K562 (cell line): ENCODE measurements around the gene PEX3. TPM values are rescaled to one million over a fixed set of nuclear protein-coding genes. Genes with fewer than 3 reads are reported as not detected.

Source experiments
- ATAC-seq: fragments of 200-7000 bp; cut with Tn5 transposase; 3 replicates; pipeline ENCODE4 v1.9.1; 2020; ENCODE audit warnings: moderate library complexity
- BruUV-seq: library from RNA; stranded (reverse); fragments of 400-500 nt; replicated peaks from 2 replicates; lab custom pipeline; 2021; lab: Mats Ljungman, UMichigan
- CTCF ChIA-PET: fragments of 300-600 bp; formaldehyde crosslinking; extraction: SDS; loops from one replicate; lab custom pipeline; 2021; ENCODE audit warnings: low intra/inter-chr PET ratio; lab: Yijun Ruan, JAX
- POLR2A ChIA-PET: fragments of 300-600, 350-650 bp; sonication (Branson Sonifier 250); formaldehyde crosslinking; extraction: SDS; loops from one replicate; lab custom pipeline; 2021; ENCODE audit warnings: antibody characterized with exemption, inconsistent platforms; lab: Yijun Ruan, JAX
- DNase-seq, 4 experiments: peaks; one replicate each; pipeline versions ENCODE4 v3.0.0 to v3.0.0-alpha.2; 2011 to 2018; ENCODE audit warnings: low spot score in 3 of 4, mixed read lengths in 3 of 4; ENCODE audit errors: extremely low read depth in 1 of 4
- FAIRE-seq: peaks from 2 replicates; lab custom pipeline; 2011; peaks lifted over from hg19 to GRCh38; lab: Jason Lieb, UNC
- H2AFZ ChIP-seq: 2 replicates; pipeline ENCODE4 v1.6.0; 2011; ENCODE audit warnings: low read depth, low read length, control low read depth, inconsistent platforms
- H3K27ac ChIP-seq: fragments of 200-600 bp; 3 replicates; pipeline ENCODE4 v1.8.0; 2011; ENCODE audit warnings: low read depth, mild to moderate bottlenecking, control low read depth, inconsistent platforms, low read length, moderate library complexity, mixed read lengths; ENCODE audit errors: extremely low read depth
- H3K27me3 ChIP-seq, 2 experiments: fragments of 300-600 bp in 1 of 2; 2 replicates in 1 of 2; 3 replicates in 1 of 2; pipeline versions ENCODE4 v1.6.0 to v1.8.0; 2011; ENCODE audit warnings: inconsistent platforms in 2 of 2, low read length in 2 of 2, mild to moderate bottlenecking in 1 of 2, mixed read lengths in 1 of 2, moderate library complexity in 1 of 2; ENCODE audit not compliant: control insufficient read depth in 2 of 2, insufficient read depth in 2 of 2
- H3K36me3 ChIP-seq: fragments of 300-600 bp; 3 replicates; pipeline ENCODE4 v1.8.0; 2011; ENCODE audit warnings: mild to moderate bottlenecking, low read length, inconsistent platforms; ENCODE audit not compliant: control insufficient read depth, insufficient read depth
- H3K4me1 ChIP-seq, 2 experiments: fragments of 200-600 bp in 1 of 2; replicated peaks in 1 of 2; 2 replicates in 1 of 2; 3 replicates in 1 of 2; pipeline versions ENCODE4 v1.5.1 to v1.8.0; 2011; ENCODE audit warnings: inconsistent platforms in 2 of 2, low read length in 2 of 2, mild to moderate bottlenecking in 1 of 2, mixed read lengths in 1 of 2, moderate library complexity in 1 of 2; ENCODE audit not compliant: control insufficient read depth in 2 of 2, insufficient read depth in 2 of 2
- H3K4me2 ChIP-seq: 2 replicates; pipeline ENCODE4 v1.6.1; 2011; ENCODE audit warnings: low read length, control low read depth, inconsistent platforms, mixed read lengths; ENCODE audit not compliant: insufficient read depth
- H3K4me3 ChIP-seq: fragments of 200-600 bp; sonication (generic), shearing (Covaris generic); 2 replicates; pipeline ENCODE4 v1.5.1; 2016; ENCODE audit warnings: control low read depth, inconsistent platforms
- H3K79me2 ChIP-seq: fragments of 200-600 bp; 3 replicates; pipeline ENCODE4 v1.8.0; 2011; ENCODE audit warnings: low read length, inconsistent platforms; ENCODE audit not compliant: control insufficient read depth, insufficient read depth
- H3K9ac ChIP-seq, 2 experiments: 2 replicates each; pipeline versions ENCODE4 v1.6.0 to v1.6.1; 2011; ENCODE audit warnings: low read depth in 2 of 2, low read length in 2 of 2, control low read depth in 1 of 2, inconsistent platforms in 1 of 2, mild to moderate bottlenecking in 1 of 2, mixed read lengths in 1 of 2; ENCODE audit not compliant: insufficient read depth in 1 of 2
- H3K9me1 ChIP-seq: one replicate; pipeline ENCODE4 v1.6.0; 2011; ENCODE audit warnings: inconsistent platforms, mild to moderate bottlenecking, low read length, moderate library complexity; ENCODE audit not compliant: control insufficient read depth, insufficient read depth
- H3K9me3 ChIP-seq: replicated peaks from 2 replicates; pipeline ENCODE4 v1.5.1; 2011; ENCODE audit warnings: low read depth, low read length, inconsistent platforms; ENCODE audit not compliant: control insufficient read depth, insufficient read depth
- H4K20me1 ChIP-seq: replicated peaks from 2 replicates; pipeline ENCODE4 v1.6.1; 2011; ENCODE audit warnings: low read length, inconsistent platforms, mixed read lengths; ENCODE audit not compliant: control insufficient read depth, insufficient read depth
- ATF4 ChIP-seq: fragments of 450-650 bp; formaldehyde crosslinking; IDR thresholded peaks from 2 replicates; pipeline ENCODE4 v1.4.0; 2022; ENCODE audit warnings: mild to moderate bottlenecking, moderate library complexity
- CEBPG ChIP-seq, 3 experiments: fragments of 200-800 bp in 1 of 3; sonication (Bioruptor generic) in 1 of 3; sonication (generic) in 1 of 3; formaldehyde crosslinking in 1 of 3; IDR thresholded peaks in 2 of 3; conservative IDR thresholded peaks in 1 of 3; 2 replicates each; pipeline versions ENCODE4 v1.6.1 to v1.8.0; 2016 to 2022; ENCODE audit warnings: missing compliant biosample characterization in 2 of 3, missing genetic modification characterization in 2 of 3, mild to moderate bottlenecking in 1 of 3, missing genetic modification reagents in 1 of 3
- DMBX1 ChIP-seq: fragments of 250-450 bp; sonication (Bioruptor Pico); IDR thresholded peaks from 2 replicates; pipeline ENCODE4 v1.8.0; 2022; ENCODE audit warnings: inconsistent platforms, mild to moderate bottlenecking, moderate library complexity, borderline replicate concordance
- FOSL1 ChIP-seq: fragments of 200-800 bp; sonication (Bioruptor generic); conservative IDR thresholded peaks from 2 replicates; pipeline ENCODE4 v1.6.1; 2016; ENCODE audit warnings: missing genetic modification characterization, missing compliant biosample characterization
- GMEB1 ChIP-seq: fragments of 250-450 bp; sonication (Bioruptor Pico); IDR thresholded peaks from 2 replicates; pipeline ENCODE4 v1.4.0; 2020; ENCODE audit warnings: mild to moderate bottlenecking
- MEIS2 ChIP-seq: fragments of 450-650 bp; IDR thresholded peaks from 2 replicates; pipeline ENCODE4 v1.6.1; 2014; ENCODE audit warnings: mild to moderate bottlenecking; ENCODE audit not compliant: partially characterized antibody
- MLX ChIP-seq, 2 experiments: fragments of 450-650 bp in 1 of 2; sonication (generic) in 1 of 2; formaldehyde crosslinking; conservative IDR thresholded peaks; 2 replicates each; pipeline versions ENCODE4 v1.4.0 to v1.8.1; 2020 to 2022; ENCODE audit warnings: mild to moderate bottlenecking in 1 of 2, missing genetic modification reagents in 1 of 2
- PKNOX1 ChIP-seq: fragments of 450-650 bp; IDR thresholded peaks from 2 replicates; pipeline ENCODE4 v1.6.1; 2016
- SMAD4 ChIP-seq: fragments of 250-450 bp; sonication (Bioruptor Pico); conservative IDR thresholded peaks from 2 replicates; pipeline ENCODE4 v1.8.0; 2021; ENCODE audit warnings: inconsistent platforms, mild to moderate bottlenecking, moderate library complexity
- SP2 ChIP-seq: IDR thresholded peaks from 2 replicates; pipeline ENCODE4 v1.6.1; 2011; ENCODE audit warnings: mild to moderate bottlenecking, low read depth, low read length, moderate library complexity; ENCODE audit not compliant: poor library complexity, severe bottlenecking; ENCODE audit errors: extremely low read depth
- TEAD2 ChIP-seq: fragments of 450-650 bp; IDR thresholded peaks from 2 replicates; pipeline ENCODE4 v1.6.1; 2016; ENCODE audit warnings: missing genetic modification characterization, control low read depth, missing compliant biosample characterization
- ZNF324 ChIP-seq: fragments of 250-450 bp; sonication (Bioruptor Pico); IDR thresholded peaks from 2 replicates; pipeline ENCODE4 v1.4.0; 2020; ENCODE audit warnings: mild to moderate bottlenecking
- ZNF589 ChIP-seq: fragments of 200-800 bp; sonication (Bioruptor generic); IDR thresholded peaks from 2 replicates; pipeline ENCODE4 v1.6.1; 2016; ENCODE audit warnings: low read depth, missing genetic modification characterization, missing compliant biosample characterization
- ZNF79 ChIP-seq: fragments of 250-450 bp; sonication (Bioruptor Pico); IDR thresholded peaks from 2 replicates; pipeline ENCODE4 v1.4.0; 2020; ENCODE audit warnings: low read depth, mild to moderate bottlenecking, moderate library complexity
- WGBS: fragments of 100-300 bp; shearing (Covaris generic); methylation state at CpG from one replicate; pipeline ENCODE4 v1.1.6; 2016; ENCODE audit warnings: low coverage, mixed read lengths; ENCODE audit not compliant: insufficient coverage; ENCODE audit errors: missing lambda C conversion rate; 5-methylcytosine and 5-hydroxymethylcytosine counted together
- in situ Hi-C: fragments of 300-500 bp; cut with MboI; formaldehyde crosslinking; loops from 4 replicates; pipeline ENCODE4 v1.15.0; 2018; ENCODE audit warnings: inconsistent platforms, mixed read lengths
- intact Hi-C: fragments of 100-400 bp; cut with micrococcal nuclease; formaldehyde crosslinking; loops from 2 replicates; pipeline ENCODE4 v1.14.2; 2022
- polyA plus RNA-seq, 8 experiments: library from polyadenylated mRNA; depleted of rRNA in 4 of 8; stranded (reverse) in 5 of 8; unstranded in 3 of 8; fragments of >200 nt; fragmentation: Nextera tagmentation in 2 of 8; fragmentation: Illumina TruSeq in 1 of 8; extraction: Ambion mirVana in 2 of 8; extraction: Trizol in 1 of 8; gene quantifications; 2 replicates each; pipeline versions ENCODE4 v1.2.1 to v1.2.3, GENCODE V29; 2011 to 2014; ENCODE audit warnings: inconsistent platforms in 1 of 8, missing spikeins in 1 of 8
- total RNA-seq, 7 experiments: library from RNA; depleted of rRNA in 6 of 7; stranded (reverse); fragments of >200 nt in 6 of 7; fragmentation: Illumina TruSeq in 2 of 7; extraction: Trizol in 2 of 7; gene quantifications; 2 replicates each; pipeline versions ENCODE4 v1.2.1 to v1.2.3, GENCODE V29; 2011 to 2021; ENCODE audit warnings: low replicate concordance in 1 of 7

PEX3 gene
- total and polyA plus RNA-seq, 9 of the 15 experiments (the other 6 are each of a cell fraction or from before 2014, with no cell fraction given): 17.3 to 69.6 (median 32.7) TPM

GRCh38 chr6:143485967-143486366 is 35.4 kb downstream of the PEX3 start:
- BruUV-seq: no TSS peak
- no peak overlapping the region for H3K27ac ChIP-seq
- no peak overlapping the region for H2AFZ ChIP-seq
- WGBS: 29% methylated on average over 2 of the region's 2 CpGs
- in situ Hi-C loops (no loop called here), intact Hi-C loops (no loop called here)
- no peaks in the 10 kb centered on the region for H3K4me1 ChIP-seq
- FAIRE-seq (no peak), DNase-seq (no peak), ATAC-seq (peak; percentile 82)
- H3K9ac ChIP-seq: no peak overlapping the region
- H3K9me3 ChIP-seq: no peaks in the 10 kb centered on the region
- POLR2A ChIA-PET: interaction anchor here (0.8 to 1.3 kb wide), 2 partner anchors 9 to 29 kb away, joined by 3 read pairs; no protein-coding TSS in a partner anchor
- no peaks in the 10 kb centered on the region for H3K36me3 ChIP-seq
- no peak overlapping the region for H3K4me2 ChIP-seq
- H3K9me1 ChIP-seq: no peaks in the 10 kb centered on the region
- no peaks in the 10 kb centered on the region for H3K27me3 ChIP-seq
- H3K4me3 ChIP-seq: no peak overlapping the region
- no peaks in the 10 kb centered on the region; the same call in 1 of the 2 replicates for H4K20me1 ChIP-seq
- H3K79me2 ChIP-seq: no peaks in the 10 kb centered on the region
- CTCF ChIA-PET: no interaction called here
- TF ChIP-seq PKNOX1 (peak; percentile 28; the same call in 1 of the 2 replicates), SP2 (no peak), ATF4 (CRISPR knock-in tag) (0 out of 2 replicates have a peak, but pooled peaks have one; percentile 61), MLX (CRISPR knock-in tag; conservative IDR thresholded peaks at IDR 0.05) (0 out of 4 replicates have a peak, but pooled peaks of 1 of the 2 experiments have one; percentile 25), TEAD2 (tag) (no peak), FOSL1 (tag) (no peak), ZNF589 (peak; percentile 78), MEIS2 (peak; percentile 15), ZNF79 (CRISPR knock-in tag) (no peak), DMBX1 (CRISPR knock-in tag) (peak; percentile 60; the same call in 1 of the 2 replicates), GMEB1 (CRISPR knock-in tag) (peak; percentile 5; the same call in 1 of the 2 replicates), ZNF324 (0 out of 2 replicates have a peak, but pooled peaks have one; percentile 10), CEBPG (CRISPR knock-in tag; IDR thresholded peaks at IDR 0.05) (no peak; the same call in 1 of the 2 replicates), CEBPG (tag; conservative IDR thresholded peaks at IDR 0.05 in 1 of 2, IDR thresholded peaks at IDR 0.05 in 1 of 2) (peak in 1 of 2 experiments; percentile 74; a peak in 2 of 4 replicates), SMAD4 (CRISPR knock-in tag) (peak; percentile 77)
